KG1 (cell line): ENCODE results near the gene NACA2.
"Not testable (repeated sequence)": the region's sequence is repeated elsewhere in the genome, so short reads cannot be mapped to it uniquely, and the experiment has no call there.

Experiments used
- DNase-seq: peaks from one replicate; lab custom pipeline; 2025; lab: John Stamatoyannopoulos, UW

NACA2 gene

GRCh38 chr17:61575983-61576382 lies 15.0 kb downstream of the NACA2 start:
- no peak for DNase-seq

GRCh38 chr17:61575352-61575975 lies 15.6 kb downstream of the NACA2 start:
- no peak for DNase-seq

- DNase-seq: no peak
These were observed 16.3 kb downstream of the NACA2 start for GRCh38 chr17:61574542-61575351.

- not testable (repeated sequence) for DNase-seq
These were observed 18.5 kb downstream of the NACA2 start for GRCh38 chr17:61572547-61572946.

GRCh38 chr17:61571624-61572023 lies 19.4 kb downstream of the NACA2 start:
- DNase-seq: no peak

- no peak for DNase-seq
These were observed 20.9 kb downstream of the NACA2 start for GRCh38 chr17:61570118-61570517.

GRCh38 chr17:61569525-61569924 lies 21.5 kb downstream of the NACA2 start:
- DNase-seq: not testable (repeated sequence)

- DNase-seq: no peak
These were observed 22.6 kb downstream of the NACA2 start for GRCh38 chr17:61568219-61569072.

- no peak for DNase-seq
These were observed 23.8 kb downstream of the NACA2 start for GRCh38 chr17:61567045-61567802.

- DNase-seq: not testable (repeated sequence)
These were observed 24.6 kb downstream of the NACA2 start for GRCh38 chr17:61566448-61566847.

- not testable (repeated sequence) for DNase-seq
These were observed 25.2 kb downstream of the NACA2 start for GRCh38 chr17:61565850-61566249.

GRCh38 chr17:61565213-61565612 lies 25.8 kb downstream of the NACA2 start:
- no peak for DNase-seq

- DNase-seq: no peak
These were observed 28.7 kb downstream of the NACA2 start for GRCh38 chr17:61562287-61562686.

GRCh38 chr17:61561354-61561753 lies 29.7 kb downstream of the NACA2 start:
- no peak for DNase-seq

GRCh38 chr17:61560071-61560470 lies 30.9 kb downstream of the NACA2 start:
- DNase-seq: no peak

- DNase-seq: no peak
These were observed 34.5 kb downstream of the NACA2 start for GRCh38 chr17:61556224-61557188.

- no peak for DNase-seq
These were observed 35.9 kb downstream of the NACA2 start for GRCh38 chr17:61555127-61555566.

GRCh38 chr17:61554209-61554608 lies 36.8 kb downstream of the NACA2 start:
- no peak for DNase-seq

- not testable (repeated sequence) for DNase-seq
These were observed 38.5 kb downstream of the NACA2 start for GRCh38 chr17:61552560-61552959.

- DNase-seq: peak; percentile 23
These were observed 39.7 kb downstream of the NACA2 start for GRCh38 chr17:61551255-61551742.
